ENCODE results near the gene GPHN.

Gene GPHN

GRCh38 chr14:67079846-67080245 lies 571.9 kb downstream of the GPHN start:
- no peak for DNase-seq

- DNase-seq, result no peak
These were observed 600.3 kb downstream of the GPHN start for GRCh38 chr14:67108230-67108629.

GRCh38 chr14:67111022-67111421 lies 603.1 kb downstream of the GPHN start:
- DNase-seq, result no peak

- DNase-seq, result no peak
These were observed 604.4 kb downstream of the GPHN start for GRCh38 chr14:67112344-67112743.

- no peak for DNase-seq
These were observed 619.2 kb downstream of the GPHN start for GRCh38 chr14:67127174-67127573.

GRCh38 chr14:67129768-67130167 lies 621.8 kb downstream of the GPHN start:
- DNase-seq, result no peak

GRCh38 chr14:67131691-67132090 lies 623.7 kb downstream of the GPHN start:
- no peak for DNase-seq

- no peak for DNase-seq
These were observed 625.2 kb downstream of the GPHN start for GRCh38 chr14:67133144-67133543.

- no peak for DNase-seq
These were observed 625.9 kb downstream of the GPHN start for GRCh38 chr14:67133595-67134441.

GRCh38 chr14:67137744-67138371 lies 629.9 kb downstream of the GPHN start:
- no peak for DNase-seq

- DNase-seq, result no peak
These were observed 632.6 kb downstream of the GPHN start for GRCh38 chr14:67140556-67140955.

GRCh38 chr14:67141146-67141900 lies 633.4 kb downstream of the GPHN start:
- DNase-seq, result no peak

GRCh38 chr14:67151082-67151666 lies 643.2 kb downstream of the GPHN start:
- DNase-seq, result no peak

- DNase-seq, result no peak
These were observed 650.6 kb downstream of the GPHN start for GRCh38 chr14:67158566-67158965.

GRCh38 chr14:67162385-67162784 lies 654.4 kb downstream of the GPHN start:
- DNase-seq, result no peak

- DNase-seq, result no peak
These were observed 658.5 kb downstream of the GPHN start for GRCh38 chr14:67166450-67166853.

- no peak for DNase-seq
These were observed 659.6 kb downstream of the GPHN start for GRCh38 chr14:67167420-67168109.

- DNase-seq, result no peak
These were observed 660.1 kb downstream of the GPHN start for GRCh38 chr14:67168110-67168441.

GRCh38 chr14:67170660-67171059 lies 662.7 kb downstream of the GPHN start:
- DNase-seq, result no peak

GRCh38 chr14:67172056-67172455 lies 664.1 kb downstream of the GPHN start:
- DNase-seq, result no peak

GRCh38 chr14:67172520-67172919 lies 664.6 kb downstream of the GPHN start:
- no peak for DNase-seq

GRCh38 chr14:67173719-67174118 lies 665.8 kb downstream of the GPHN start:
- no peak for DNase-seq
